GM13976 (cell line): Measurements from ENCODE around the gene SLAMF7.

Experiments
- DNase-seq: peaks from one replicate; pipeline ENCODE4 v3.0.0; 2012; ENCODE audit warnings: low spot score
- in situ Hi-C: fragments of 300-500 bp; cut with MboI; formaldehyde crosslinking; loops from one replicate; pipeline ENCODE4 v1.12.0; 2022; ENCODE audit warnings: low sequenced_read_pairs, mixed read lengths, inconsistent platforms; ENCODE audit not compliant: unreplicated experiment
- TF ChIP-seq, protein P1 (sequence below): IDR thresholded peaks from 2 replicates; pipeline ENCODE4 v1.5.1; 2012; ENCODE audit warnings: borderline replicate concordance, mild to moderate bottlenecking; ENCODE audit not compliant: insufficient read depth; ENCODE audit errors: extremely low read depth, missing control alignments, control extremely low read depth

The SLAMF7 gene

GRCh38 chr1:160789051-160789701, 50.1 kb downstream of the SLAMF7 start:
- DNase-seq = no peak
- in situ Hi-C loops = no loop called here
- TF ChIP-seq, protein P1, sequence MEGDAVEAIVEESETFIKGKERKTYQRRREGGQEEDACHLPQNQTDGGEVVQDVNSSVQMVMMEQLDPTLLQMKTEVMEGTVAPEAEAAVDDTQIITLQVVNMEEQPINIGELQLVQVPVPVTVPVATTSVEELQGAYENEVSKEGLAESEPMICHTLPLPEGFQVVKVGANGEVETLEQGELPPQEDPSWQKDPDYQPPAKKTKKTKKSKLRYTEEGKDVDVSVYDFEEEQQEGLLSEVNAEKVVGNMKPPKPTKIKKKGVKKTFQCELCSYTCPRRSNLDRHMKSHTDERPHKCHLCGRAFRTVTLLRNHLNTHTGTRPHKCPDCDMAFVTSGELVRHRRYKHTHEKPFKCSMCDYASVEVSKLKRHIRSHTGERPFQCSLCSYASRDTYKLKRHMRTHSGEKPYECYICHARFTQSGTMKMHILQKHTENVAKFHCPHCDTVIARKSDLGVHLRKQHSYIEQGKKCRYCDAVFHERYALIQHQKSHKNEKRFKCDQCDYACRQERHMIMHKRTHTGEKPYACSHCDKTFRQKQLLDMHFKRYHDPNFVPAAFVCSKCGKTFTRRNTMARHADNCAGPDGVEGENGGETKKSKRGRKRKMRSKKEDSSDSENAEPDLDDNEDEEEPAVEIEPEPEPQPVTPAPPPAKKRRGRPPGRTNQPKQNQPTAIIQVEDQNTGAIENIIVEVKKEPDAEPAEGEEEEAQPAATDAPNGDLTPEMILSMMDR = no peak

GRCh38 chr1:160789702-160790611, 50.9 kb downstream of the SLAMF7 start:
- TF ChIP-seq, protein P1 = no peak
- in situ Hi-C loops = no loop called here
- DNase-seq = peak; percentile 75

- DNase-seq = no peak
- TF ChIP-seq, protein P1 = no peak
- in situ Hi-C loops = no loop called here
Observed at GRCh38 chr1:160794376-160794775, 55.3 kb downstream of the SLAMF7 start.

DNA sequence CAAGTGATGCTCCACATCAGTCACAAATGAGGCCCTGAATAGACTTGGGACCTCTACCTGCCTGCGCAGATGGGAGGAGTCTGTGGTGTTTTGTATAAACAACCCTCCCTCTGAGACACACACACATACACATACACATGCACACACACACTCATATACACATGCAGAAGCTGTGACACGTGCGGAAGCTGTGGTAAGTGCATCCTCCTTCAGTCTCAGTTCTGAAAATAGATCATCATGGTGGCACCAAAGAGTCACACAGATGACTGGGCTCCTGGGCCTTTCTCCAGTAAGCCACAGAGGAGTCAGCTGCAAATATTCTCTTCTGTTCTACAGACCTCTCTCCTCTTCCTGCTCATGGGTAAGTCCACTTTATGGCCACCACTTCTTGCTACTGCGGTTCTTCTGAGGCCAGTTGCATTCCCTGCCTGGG, 56.9 kb downstream of the SLAMF7 start, which contains the start of gene LY9:
LY9 (plus strand) TSS at position 224 of the 433 bp plus-strand sequence; CDS start at position 238, 14 bp downstream.
- DNase-seq = peak; percentile 63
- TF ChIP-seq, protein P1 = no peak
- in situ Hi-C loops = no loop called here

DNA sequence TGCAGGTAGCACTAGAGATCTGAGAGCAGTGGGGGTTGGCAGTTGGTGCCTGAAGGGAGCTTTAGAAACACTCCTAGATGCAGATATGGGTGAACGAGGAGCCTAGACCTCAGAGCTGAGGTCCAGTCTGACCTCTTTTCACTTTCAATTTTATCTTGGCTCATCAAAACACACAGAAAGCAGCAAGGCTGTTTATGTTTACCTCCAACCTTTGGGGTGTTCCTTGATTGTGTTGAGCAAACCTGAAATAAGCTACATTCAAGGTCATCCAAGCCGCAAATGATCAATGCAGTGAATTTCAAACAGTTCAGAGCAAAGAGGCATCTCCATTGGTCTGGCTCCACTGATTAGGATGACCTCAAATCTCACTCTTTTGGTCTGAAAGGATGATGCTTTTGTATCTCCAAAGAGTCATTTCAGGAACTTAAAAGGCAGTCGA, 58.2 kb downstream of the SLAMF7 start:
- peak; percentile 27 for DNase-seq
- TF ChIP-seq, protein P1 = no peak
- in situ Hi-C loops = no loop called here

DNA sequence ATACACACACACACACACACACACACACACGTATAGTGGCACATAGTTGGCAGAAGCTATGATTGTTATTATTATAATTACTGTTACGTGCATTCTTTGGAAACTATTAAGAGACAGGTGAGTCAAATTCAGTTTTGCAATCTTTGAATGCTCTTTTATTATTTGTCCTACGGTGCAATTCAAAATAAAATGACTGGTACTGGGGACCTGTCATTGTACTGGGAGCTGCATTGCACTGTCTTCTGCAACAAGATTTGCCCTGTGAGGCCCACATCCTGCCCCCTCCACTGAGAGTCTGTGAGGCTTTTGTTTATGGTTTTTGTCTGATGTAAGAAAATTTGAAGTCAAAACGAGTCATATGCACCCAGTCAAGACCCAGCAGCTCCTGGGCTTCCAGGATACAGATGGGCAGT, 58.8 kb downstream of the SLAMF7 start:
- DNase-seq = no peak
- in situ Hi-C loops = no loop called here

More for the DNA sequence above, 58.8 kb downstream of the SLAMF7 start:
- TF ChIP-seq, protein P1 = no peak
